SK-N-MC (cell line): ENCODE data around the gene KCNH6.

ENCODE experiments used
- DNase-seq: peaks from one replicate; pipeline ENCODE4 v3.0.0-alpha.2; 2011; ENCODE audit warnings: low read depth, low spot score
- H3K27ac ChIP-seq: fragments of 200-600 bp; sonication (generic); 2 replicates; pipeline ENCODE4 v1.5.1; 2016; ENCODE audit warnings: mixed run types
- H3K36me3 ChIP-seq: fragments of 200-600 bp; sonication (generic); 2 replicates; pipeline ENCODE4 v1.6.1; 2017; ENCODE audit warnings: antibody characterized with exemption, low read length, mixed read lengths; ENCODE audit not compliant: insufficient read depth
- H3K4me3 ChIP-seq: fragments of 200-600 bp; sonication (generic); 2 replicates; pipeline ENCODE4 v1.5.1; 2016
- H3K9ac ChIP-seq: fragments of 200-600 bp; sonication (generic); 2 replicates; pipeline ENCODE4 v1.8.0; 2017; ENCODE audit warnings: mixed run types, mixed read lengths; ENCODE audit not compliant: insufficient read length
- H3K9me3 ChIP-seq: fragments of 200-600 bp; sonication (generic); 2 replicates; pipeline ENCODE4 v1.6.1; 2017; ENCODE audit warnings: low read depth, mild to moderate bottlenecking, antibody characterized with exemption, low read length, moderate library complexity, mixed read lengths
- EZH2 ChIP-seq: fragments of 200-600 bp; sonication (generic); IDR thresholded peaks from one replicate; pipeline ENCODE4 v1.6.1; 2017; ENCODE audit warnings: antibody characterized with exemption
- FOXP2 ChIP-seq: optimal IDR thresholded peaks from 2 replicates; pipeline ENCODE3; 2011; ENCODE audit warnings: mild to moderate bottlenecking, moderate library complexity; ENCODE audit not compliant: insufficient read depth; ENCODE audit errors: extremely low read length, control extremely low read depth
- POLR2AphosphoS5 ChIP-seq: IDR thresholded peaks from 2 replicates; pipeline ENCODE4 v1.6.1; 2012; ENCODE audit warnings: mild to moderate bottlenecking, low read depth, low read length, borderline replicate concordance

KCNH6 gene

GRCh38 chr17:63512388-63512787 lies 10.8 kb upstream of the KCNH6 start:
- H3K36me3 ChIP-seq = no peaks in the 10 kb centered on the region
- H3K9me3 ChIP-seq = no peaks in the 10 kb centered on the region
- H3K9ac ChIP-seq = no peak overlapping the region
- no peak for DNase-seq
- TF ChIP-seq EZH2 (no peak), POLR2AphosphoS5 (no peak), FOXP2 (no peak)
- no peak overlapping the region for H3K4me3 ChIP-seq
- H3K27ac ChIP-seq = no peak overlapping the region

- no peak overlapping the region for H3K27ac ChIP-seq
- H3K9ac ChIP-seq = no peak overlapping the region
- no peak for TF ChIP-seq FOXP2
- no peak for TF ChIP-seq EZH2
- no peak for TF ChIP-seq POLR2AphosphoS5
- H3K36me3 ChIP-seq = no peaks in the 10 kb centered on the region
- no peak overlapping the region for H3K4me3 ChIP-seq
- no peak for DNase-seq
- no peaks in the 10 kb centered on the region for H3K9me3 ChIP-seq
Observed at GRCh38 chr17:63512896-63513644, 10.1 kb upstream of the KCNH6 start.

GRCh38 chr17:63514477-63514876 lies 8.7 kb upstream of the KCNH6 start:
- TF ChIP-seq EZH2 (no peak), FOXP2 (no peak), POLR2AphosphoS5 (no peak)
- Histone ChIP-seq H3K9ac (no peak overlapping the region), H3K36me3 (no peaks in the 10 kb centered on the region), H3K4me3 (no peak overlapping the region), H3K27ac (no peak overlapping the region), H3K9me3 (no peaks in the 10 kb centered on the region)
- no peak for DNase-seq

GRCh38 chr17:63514974-63515373 lies 8.2 kb upstream of the KCNH6 start:
- Histone ChIP-seq H3K9ac (no peak overlapping the region), H3K4me3 (no peak overlapping the region), H3K9me3 (no peaks in the 10 kb centered on the region), H3K36me3 (no peaks in the 10 kb centered on the region), H3K27ac (no peak overlapping the region)
- TF ChIP-seq FOXP2 (no peak), EZH2 (no peak), POLR2AphosphoS5 (no peak)
- DNase-seq = no peak

- Histone ChIP-seq H3K27ac (no peak overlapping the region), H3K9me3 (no peaks in the 10 kb centered on the region), H3K4me3 (no peak overlapping the region), H3K9ac (no peak overlapping the region), H3K36me3 (no peaks in the 10 kb centered on the region)
- TF ChIP-seq EZH2 = no peak
- no peak for DNase-seq
Observed at GRCh38 chr17:63515426-63515825, 7.7 kb upstream of the KCNH6 start.

GRCh38 chr17:63516910-63517824 lies 6.0 kb upstream of the KCNH6 start:
- Histone ChIP-seq H3K9me3 (no peaks in the 10 kb centered on the region), H3K36me3 (no peaks in the 10 kb centered on the region), H3K9ac (no peak overlapping the region), H3K4me3 (no peak overlapping the region), H3K27ac (no peak overlapping the region)
- DNase-seq = no peak
- TF ChIP-seq FOXP2 (no peak), POLR2AphosphoS5 (no peak), EZH2 (no peak)

- Histone ChIP-seq H3K36me3 (no peaks in the 10 kb centered on the region), H3K9ac (no peak overlapping the region), H3K27ac (no peak overlapping the region), H3K4me3 (no peak overlapping the region), H3K9me3 (no peaks in the 10 kb centered on the region)
- no peak for TF ChIP-seq EZH2
- no peak for TF ChIP-seq FOXP2
- TF ChIP-seq POLR2AphosphoS5 = no peak
- DNase-seq = no peak
Observed at GRCh38 chr17:63517825-63518534, 5.2 kb upstream of the KCNH6 start.
